Heart left ventricle (tissue), 16 donors: ENCODE data around the gene CLEC4D. TPM values are rescaled to one million over a fixed set of nuclear protein-coding genes. Genes with fewer than 3 reads are reported as not detected.

Experiments used
- ATAC-seq, 4 donors: fragments of 200-7000 bp; cut with Tn5 transposase; one replicate each; pipeline ENCODE4 v1.9.1; 2020 to 2022; ENCODE audit warnings: moderate library complexity in 4 of 4, mild to moderate bottlenecking in 3 of 4, moderate number of reproducible peaks in 1 of 4
- DNase-seq, 5 donors: peaks; one replicate each; pipeline ENCODE4 v3.0.0-alpha.2; 2020
- H3K27ac ChIP-seq, 12 donors: fragments of 200-600 bp; sonication (generic) in 4 of 12; one replicate each; pipeline versions ENCODE4 v1.5.0 to v1.8.0; 2016 to 2022; ENCODE audit warnings: mild to moderate bottlenecking in 2 of 12
- H3K27me3 ChIP-seq, 9 donors: fragments of 200-600 bp; sonication (generic) in 2 of 9; one replicate each; pipeline versions ENCODE4 v1.5.1 to v1.8.0; 2016 to 2022; ENCODE audit warnings: mild to moderate bottlenecking in 3 of 9
- H3K36me3 ChIP-seq, 9 donors: fragments of 200-600 bp; sonication (generic) in 2 of 9; one replicate each; pipeline versions ENCODE4 v1.5.0 to v1.8.0; 2018 to 2022; ENCODE audit warnings: mild to moderate bottlenecking in 2 of 9
- H3K4me1 ChIP-seq, 12 donors: fragments of 200-600 bp; sonication (generic) in 4 of 12; one replicate each; pipeline versions ENCODE4 v1.5.0 to v1.8.0; 2016 to 2022; ENCODE audit warnings: mild to moderate bottlenecking in 3 of 12
- H3K4me3 ChIP-seq, 12 donors: fragments of 200-600 bp; sonication (generic) in 4 of 12; one replicate each; pipeline versions ENCODE4 v1.5.0 to v1.8.0; 2017 to 2022; ENCODE audit warnings: mild to moderate bottlenecking in 9 of 12, moderate library complexity in 4 of 12
- H3K9me3 ChIP-seq, 12 donors: fragments of 200-600 bp; sonication (generic) in 4 of 12; one replicate each; pipeline versions ENCODE4 v1.5.0 to v1.8.0; 2016 to 2022; ENCODE audit warnings: mild to moderate bottlenecking in 1 of 12
- POLR2A ChIP-seq, 2 donors: fragments of 450-650 bp; IDR thresholded peaks; one replicate each; pipeline ENCODE4 v1.6.1; 2017; ENCODE audit warnings: antibody characterized with exemption in 2 of 2, mild to moderate bottlenecking in 2 of 2, moderate library complexity in 2 of 2
- WGBS, 4 donors: extraction: QIAGEN DNeasy Blood & Tissue Kit in 2 of 4; methylation state at CpG; one replicate each; pipeline versions ENCODE4 v1.1.5 to v1.1.7; 2013 to 2018; 5-methylcytosine and 5-hydroxymethylcytosine counted together
- intact Hi-C, 10 donors: fragments of 100-400 bp; cut with DNase I; formaldehyde crosslinking; loops; one replicate each; pipeline versions ENCODE4 v1.11.1 to v1.14.2; 2022
- polyA plus RNA-seq, 2 donors: library from polyadenylated mRNA; stranded (reverse); fragments of 200-250 nt; gene quantifications; one replicate each; pipeline ENCODE4 v1.2.3, GENCODE V29; 2013
- total RNA-seq, 9 donors: library from RNA; depleted of rRNA in 2 of 9; stranded (reverse); fragments of >200 nt in 2 of 9; fragmentation: NEBNext Ultra II Directional in 3 of 9; extraction: Animal tissue kit (Norgen Biotek cat#: 25700) in 3 of 9; gene quantifications; one replicate each; pipeline versions ENCODE4 v1.1.0 to v1.2.4, GENCODE V29; 2016 to 2023
- TF ChIP-seq, protein P1 (sequence below), 12 donors: fragments of 200-600 bp; sonication (generic) in 4 of 12; IDR thresholded peaks; one replicate each; pipeline versions ENCODE4 v1.5.0 to v1.8.0; 2018 to 2022; ENCODE audit warnings: antibody characterized with exemption in 12 of 12, mild to moderate bottlenecking in 5 of 12
- donor health status: ischemic (EF 13 %, LVEDD 7.1; RV severe dilation, severe dysfunction).
- donor health status: healthy with polysubstance abuse.
- donor health status: DM: no; HTN: yes; CAD: no.
- donor health status: DM: no; HTN: no; CAD: no.
- donor health status: ischemic (EF 25% LVEDD 6.9; RV normal size, moderate dysfunction).
- donor health status: ischemic (EF 25% LVEDD 5.7; RV mildly dilated, moderate dysfunction).
- donor health status: healthy.
- donor health status: DM: yes; HTN: yes; CAD: no.
- donor health status: ischemic (EF 35%, LVEDD 5.7; RV mildly dilated, moderate dysfunction).
- donor health status: nonischemic (EF 11% LVEDD 7.7; RV severe dilation, severe dysfunction).
- donor health status: DM: yes; HTN: yes; CAD: no.
- donor health status: PGD.
- donor health status: ischemic (EF 29% LVEDD 5.4; RV normal size, mild dysfunction).
- donor health status: nonischemic (EF 23%, LVEDD 6.1; RV moderate dilation, normal function).

Gene CLEC4D
- total and polyA plus RNA-seq, 11 donors, result 0.10 to 0.72 (median 0.30) TPM; not detected in 5

DNA sequence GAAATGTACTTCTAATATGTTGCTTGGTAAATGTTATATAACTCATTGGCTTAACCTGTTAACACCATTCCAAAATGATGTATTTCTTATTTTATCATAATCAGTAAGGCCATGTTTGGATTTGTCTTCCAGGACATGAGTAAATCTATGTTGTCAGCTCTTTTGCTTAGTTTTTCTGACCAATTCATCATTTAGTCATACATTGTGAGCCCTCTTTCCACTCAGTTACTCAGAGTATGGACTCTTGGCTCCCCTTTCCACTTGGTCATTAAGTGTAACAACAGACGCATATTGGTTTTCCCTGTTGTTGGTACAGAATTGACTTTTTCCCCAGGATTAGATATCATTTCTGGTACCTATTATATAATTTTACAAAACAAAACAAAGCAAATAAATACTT is 9.0 kb upstream of the CLEC4D start:
- no peak for DNase-seq
- Histone ChIP-seq H3K4me1 (no peaks in the 10 kb centered on the region), H3K9me3 (no peaks in the 10 kb centered on the region), H3K36me3 (no peaks in the 10 kb centered on the region), H3K27me3 (peaks cover 0 to 4% (median 0%) of the 10 kb centered on the region in 9 donors), H3K4me3 (no peak overlapping the region), H3K27ac (no peak overlapping the region)
- TF ChIP-seq, protein P1, sequence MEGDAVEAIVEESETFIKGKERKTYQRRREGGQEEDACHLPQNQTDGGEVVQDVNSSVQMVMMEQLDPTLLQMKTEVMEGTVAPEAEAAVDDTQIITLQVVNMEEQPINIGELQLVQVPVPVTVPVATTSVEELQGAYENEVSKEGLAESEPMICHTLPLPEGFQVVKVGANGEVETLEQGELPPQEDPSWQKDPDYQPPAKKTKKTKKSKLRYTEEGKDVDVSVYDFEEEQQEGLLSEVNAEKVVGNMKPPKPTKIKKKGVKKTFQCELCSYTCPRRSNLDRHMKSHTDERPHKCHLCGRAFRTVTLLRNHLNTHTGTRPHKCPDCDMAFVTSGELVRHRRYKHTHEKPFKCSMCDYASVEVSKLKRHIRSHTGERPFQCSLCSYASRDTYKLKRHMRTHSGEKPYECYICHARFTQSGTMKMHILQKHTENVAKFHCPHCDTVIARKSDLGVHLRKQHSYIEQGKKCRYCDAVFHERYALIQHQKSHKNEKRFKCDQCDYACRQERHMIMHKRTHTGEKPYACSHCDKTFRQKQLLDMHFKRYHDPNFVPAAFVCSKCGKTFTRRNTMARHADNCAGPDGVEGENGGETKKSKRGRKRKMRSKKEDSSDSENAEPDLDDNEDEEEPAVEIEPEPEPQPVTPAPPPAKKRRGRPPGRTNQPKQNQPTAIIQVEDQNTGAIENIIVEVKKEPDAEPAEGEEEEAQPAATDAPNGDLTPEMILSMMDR (IDR thresholded peaks at IDR 0.05), result no peak
- ATAC-seq, result no peak
- intact Hi-C loops, result no loop called here
- WGBS, 4 donors, result 85 to 93% (median 90%) methylated on average over 1 of the region's 1 CpG

DNA sequence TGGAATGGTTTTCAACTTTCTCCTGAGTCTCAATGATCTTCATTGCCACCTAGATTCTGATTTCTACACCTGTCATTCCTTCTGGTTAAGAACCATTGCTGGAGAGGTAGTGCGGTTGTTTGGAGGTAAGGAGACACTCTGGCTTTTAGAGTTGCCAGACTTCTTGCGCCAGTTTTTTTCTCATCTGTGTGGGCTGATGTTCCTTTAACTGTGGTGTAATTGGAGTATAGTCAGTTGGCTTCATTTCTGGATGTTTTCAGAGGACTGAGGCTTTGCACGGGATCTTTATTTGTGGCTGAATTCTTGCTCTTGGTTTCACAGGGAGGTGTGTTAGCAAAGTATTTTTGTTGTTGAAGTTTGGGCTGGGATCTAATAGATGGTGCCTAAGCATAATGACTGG is 5.7 kb upstream of the CLEC4D start:
- Histone ChIP-seq H3K9me3 (no peaks in the 10 kb centered on the region), H3K4me3 (no peak overlapping the region), H3K36me3 (no peaks in the 10 kb centered on the region), H3K4me1 (no peaks in the 10 kb centered on the region), H3K27me3 (peaks cover 0 to 11% (median 0%) of the 10 kb centered on the region in 9 donors), H3K27ac (no peak overlapping the region)
- no peak for TF ChIP-seq POLR2A (IDR thresholded peaks at IDR 0.05)
- TF ChIP-seq, protein P1 (IDR thresholded peaks at IDR 0.05), result no peak
- DNase-seq, result no peak
- no peak for ATAC-seq
- intact Hi-C loops, result no loop called here
- WGBS, 4 donors, result 83 to 88% (median 85%) methylated on average over 3 of the region's 3 CpGs

DNA sequence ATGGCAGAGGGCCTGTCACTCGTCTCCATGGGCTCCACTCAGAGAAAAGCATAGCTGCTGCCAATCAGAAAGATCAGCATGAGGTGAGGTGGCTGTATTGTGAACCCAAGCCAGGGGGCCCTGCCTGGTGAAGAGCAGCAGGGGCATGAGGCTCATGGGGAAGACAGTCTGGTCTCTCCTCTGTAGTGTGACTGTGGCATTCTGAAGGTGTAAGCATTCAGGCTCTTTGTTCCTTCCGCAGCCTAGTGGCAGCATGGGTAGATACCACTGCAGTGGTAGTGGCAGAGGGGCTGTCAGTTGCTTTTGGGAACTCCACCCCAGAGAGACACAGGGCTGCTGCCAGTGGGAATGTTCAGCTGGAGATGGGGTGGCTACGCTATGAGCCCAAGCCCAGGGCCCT is 5.1 kb upstream of the CLEC4D start:
- DNase-seq (no peak), ATAC-seq (no peak)
- no peak overlapping the region for H3K4me3 ChIP-seq
- H3K36me3 ChIP-seq, result no peaks in the 10 kb centered on the region
- no peak for TF ChIP-seq POLR2A (IDR thresholded peaks at IDR 0.05)
- TF ChIP-seq, protein P1 (IDR thresholded peaks at IDR 0.05), result no peak
- no peak overlapping the region for H3K27ac ChIP-seq
- H3K27me3 ChIP-seq, result peaks cover 0 to 12% (median 0%) of the 10 kb centered on the region in 9 donors
- H3K4me1 ChIP-seq, result no peaks in the 10 kb centered on the region
- no peaks in the 10 kb centered on the region for H3K9me3 ChIP-seq
- intact Hi-C loops, result no loop called here
- 38 to 73% (median 70%) methylated on average over 1 to 3 of the region's 3 CpGs for WGBS, 4 donors

DNA sequence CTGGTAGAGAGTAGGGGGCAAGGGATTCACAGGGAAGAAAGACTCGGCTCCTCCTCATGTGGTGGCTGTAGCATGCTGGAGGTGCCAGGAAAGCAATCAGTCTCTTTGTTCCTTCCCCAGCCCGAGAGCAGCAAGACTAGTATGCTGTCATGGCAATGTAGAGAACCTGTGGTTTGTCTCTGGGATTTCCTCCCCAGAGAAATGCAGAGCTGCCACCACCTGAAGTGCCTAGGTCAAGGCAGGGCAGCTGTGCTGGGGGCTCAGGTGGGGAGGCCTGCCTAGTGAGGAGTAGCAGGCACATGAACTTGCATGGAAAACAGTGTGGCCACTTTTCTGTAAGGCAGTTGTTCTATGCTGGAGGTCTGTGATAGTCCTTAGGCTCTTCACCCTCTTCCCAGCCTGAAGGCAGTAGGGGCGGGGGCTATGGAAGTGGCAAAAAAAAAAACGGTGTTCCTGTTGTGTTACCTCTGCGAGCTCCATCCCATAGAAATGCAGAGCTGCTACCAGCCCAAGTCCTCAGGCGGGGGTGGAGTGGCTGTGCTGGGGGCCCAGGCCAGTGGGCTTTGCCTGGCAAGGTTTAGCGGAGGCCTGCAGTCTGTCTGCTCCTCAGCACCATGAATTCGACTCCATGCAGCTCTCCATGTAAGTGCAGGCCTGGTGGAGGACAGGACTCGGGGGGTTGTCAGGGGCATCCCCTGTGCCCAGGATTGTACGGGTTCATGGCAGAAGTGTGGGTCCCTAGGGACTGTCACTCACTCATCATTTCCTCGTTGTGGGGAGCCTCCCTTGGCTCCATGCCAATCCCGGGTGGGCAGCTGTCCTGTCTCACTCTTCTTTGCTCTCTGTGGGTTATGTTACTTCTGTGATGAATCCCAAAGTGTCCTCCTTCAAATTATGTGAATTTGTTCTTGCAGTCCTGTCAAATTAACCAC is 4.1 kb upstream of the CLEC4D start:
- intact Hi-C loops, result no loop called here
- ATAC-seq (no peak), DNase-seq (no peak)
- Histone ChIP-seq H3K27ac (no peak overlapping the region), H3K4me1 (no peaks in the 10 kb centered on the region), H3K9me3 (no peaks in the 10 kb centered on the region), H3K4me3 (no peak overlapping the region), H3K36me3 (no peaks in the 10 kb centered on the region), H3K27me3 (peaks cover 0 to 19% (median 0%) of the 10 kb centered on the region in 9 donors)
- TF ChIP-seq, protein P1 (IDR thresholded peaks at IDR 0.05), result no peak
- no peak for TF ChIP-seq POLR2A (IDR thresholded peaks at IDR 0.05)
- 52 to 56% (median 54%) methylated on average over 9 to 12 of the region's 12 CpGs for WGBS, 4 donors
